ENCODE measurements around the gene AIP.
"Not testable (repeated sequence)": the region's sequence is repeated elsewhere in the genome, so short reads cannot be mapped to it uniquely, and the experiment has no call there.

Gene AIP

GRCh38 chr11:67469508-67469811 is 13.4 kb upstream of the AIP start:
- no peak for DNase-seq

GRCh38 chr11:67470337-67471002 is 12.4 kb upstream of the AIP start:
- no peak for DNase-seq

GRCh38 chr11:67472882-67473281 is 9.9 kb upstream of the AIP start:
- no peak for DNase-seq

GRCh38 chr11:67476692-67477091 is 6.1 kb upstream of the AIP start:
- DNase-seq = not testable (repeated sequence)

GRCh38 chr11:67477344-67478050 is 5.3 kb upstream of the AIP start:
- DNase-seq = not testable (repeated sequence)

GRCh38 chr11:67482275-67482826 is 475 bp upstream of the AIP start:
- DNase-seq = no peak

- DNase-seq = peak; percentile 23
These were observed 1.2 kb downstream of the AIP start for GRCh38 chr11:67483831-67484665.

- DNase-seq = peak; percentile 46
These were observed 2.1 kb downstream of the AIP start for GRCh38 chr11:67484847-67485311.

- not testable (repeated sequence) for DNase-seq
These were observed 3.1 kb downstream of the AIP start for GRCh38 chr11:67485873-67486361.

- no peak for DNase-seq
These were observed 3.8 kb downstream of the AIP start for GRCh38 chr11:67486481-67487195.

- no peak for DNase-seq
These were observed 6.5 kb downstream of the AIP start for GRCh38 chr11:67489203-67489884.

GRCh38 chr11:67489885-67490726 is 7.3 kb downstream of the AIP start:
- DNase-seq = no peak

GRCh38 chr11:67490727-67491065 is 7.9 kb downstream of the AIP start:
- no peak for DNase-seq

- no peak for DNase-seq
These were observed 8.6 kb downstream of the AIP start for GRCh38 chr11:67491276-67492068.

GRCh38 chr11:67492069-67492727 is 9.4 kb downstream of the AIP start:
- no peak for DNase-seq

- no peak for DNase-seq
These were observed 10.1 kb downstream of the AIP start for GRCh38 chr11:67492801-67493547.

- DNase-seq = no peak
These were observed 10.9 kb downstream of the AIP start for GRCh38 chr11:67493548-67494370.
